HG03354 (cell line): ENCODE measurements around the gene ABHD8.

Source experiments
- ATAC-seq: cut with Tn5 transposase; IDR thresholded peaks from one replicate; pipeline ENCODE4 v1.9.1; 2021; ENCODE audit warnings: mild to moderate bottlenecking; ENCODE audit not compliant: unreplicated experiment, poor library complexity, severe bottlenecking

Gene ABHD8

GRCh38 chr19:17246681-17247425, 56.4 kb downstream of the ABHD8 start:
- ATAC-seq = no peak

DNA sequence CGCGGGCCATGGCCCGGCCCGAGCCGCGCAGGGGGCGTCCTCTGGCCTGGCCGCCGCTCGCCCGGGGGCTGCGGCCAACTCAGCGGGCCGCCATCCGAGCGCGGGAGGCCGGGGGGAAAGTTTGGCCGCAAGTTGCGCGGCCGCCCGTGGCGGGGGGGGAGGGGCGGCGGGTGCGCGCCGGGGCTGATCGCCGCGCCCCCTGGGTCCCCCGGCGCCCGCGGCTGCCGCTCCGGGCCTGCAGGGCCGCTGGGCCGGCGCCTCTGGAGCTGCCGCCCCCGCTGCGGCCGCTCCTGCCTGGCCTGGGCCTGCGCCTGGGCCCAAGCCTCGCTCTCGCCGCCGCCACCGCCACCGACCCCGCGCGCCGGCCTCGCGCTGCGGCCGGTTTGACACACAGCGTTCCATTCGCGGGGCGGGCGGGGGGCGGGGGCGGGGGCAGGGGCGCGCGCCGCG, 57.7 kb downstream of the ABHD8 start, which contains the start of gene NR2F6:
TSS of gene NR2F6 (minus strand) at position 385 of the 450 bp plus-strand sequence. CDS start 699 bp downstream, outside the sequence.
- ATAC-seq = peak; percentile 17

DNA sequence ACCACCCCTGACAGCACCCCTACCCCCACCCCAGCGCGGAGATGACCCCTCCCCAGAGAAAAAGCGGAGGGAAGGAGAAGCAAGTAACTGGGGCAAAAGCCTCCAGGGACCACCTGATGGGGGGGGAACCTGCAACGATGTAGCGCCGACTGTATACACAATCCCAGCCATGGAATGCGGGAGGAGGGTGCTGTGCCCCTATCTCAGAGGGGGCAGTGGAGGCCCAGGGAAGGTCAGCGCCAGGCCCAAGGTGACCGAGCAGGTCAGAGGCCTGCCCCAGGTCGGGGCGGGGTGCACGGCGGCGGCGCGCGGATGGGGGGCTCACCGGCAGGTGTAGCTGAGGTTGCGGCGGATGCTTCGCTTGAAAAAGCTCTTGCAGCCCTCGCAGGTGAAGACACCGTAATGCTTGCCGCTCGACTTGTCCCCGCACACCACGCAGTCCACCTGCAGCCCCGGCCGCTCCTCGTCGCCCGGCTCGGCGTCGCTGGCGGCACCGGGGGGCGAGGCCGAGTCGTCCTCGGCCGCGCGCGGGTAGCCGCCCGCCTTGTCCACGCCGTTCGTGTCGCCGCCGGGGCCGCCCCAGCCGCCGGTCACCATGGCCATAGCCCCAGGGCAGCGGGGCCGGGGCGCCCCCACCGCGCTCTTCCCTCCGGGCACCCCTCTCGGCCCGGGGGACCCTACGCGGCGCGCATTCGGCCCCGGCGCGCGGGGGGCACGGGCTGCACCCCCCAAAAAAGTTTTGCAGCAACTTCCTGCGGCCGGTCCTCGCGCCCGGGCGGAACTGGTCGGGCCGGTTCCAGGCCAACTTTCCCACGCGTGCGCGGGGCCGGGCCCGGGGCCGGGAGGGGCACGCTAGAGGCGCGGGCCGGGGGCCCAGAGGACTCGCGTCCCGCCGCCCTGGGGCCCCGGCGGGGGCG, 58.3 kb downstream of the ABHD8 start:
- ATAC-seq = peak; percentile 15

GRCh38 chr19:17243830-17244617, 59.2 kb downstream of the ABHD8 start:
- no peak for ATAC-seq

DNA sequence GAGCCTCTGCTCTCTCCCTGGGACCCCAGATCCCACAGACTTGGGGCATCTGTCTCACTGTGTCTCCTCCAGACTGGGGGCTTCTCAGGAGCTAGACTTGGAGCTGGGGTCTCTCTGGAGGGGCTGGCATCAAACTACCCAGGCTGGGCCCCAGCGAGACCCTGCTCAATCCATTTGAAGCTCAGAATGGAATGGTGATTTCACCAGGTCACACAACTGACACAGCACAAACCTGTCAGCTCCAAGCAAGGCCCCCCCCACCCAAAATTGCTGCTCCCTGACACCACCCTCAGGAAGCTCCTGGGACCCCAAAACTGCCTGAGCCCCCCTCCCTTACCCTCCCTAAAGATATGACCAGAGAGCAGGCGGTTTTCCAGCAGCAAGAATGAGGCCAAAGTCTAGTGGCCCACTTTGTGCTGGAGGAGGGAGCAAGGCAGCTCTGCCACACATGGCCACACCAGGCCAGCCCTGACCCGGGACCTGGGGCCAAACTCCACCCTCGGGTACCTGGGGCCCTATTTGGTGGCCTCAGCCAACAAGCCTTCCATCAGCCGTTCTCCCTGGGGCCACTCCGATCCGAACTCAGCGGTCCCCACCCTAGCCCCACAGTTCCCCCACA, 59.9 kb downstream of the ABHD8 start:
- no peak for ATAC-seq

DNA sequence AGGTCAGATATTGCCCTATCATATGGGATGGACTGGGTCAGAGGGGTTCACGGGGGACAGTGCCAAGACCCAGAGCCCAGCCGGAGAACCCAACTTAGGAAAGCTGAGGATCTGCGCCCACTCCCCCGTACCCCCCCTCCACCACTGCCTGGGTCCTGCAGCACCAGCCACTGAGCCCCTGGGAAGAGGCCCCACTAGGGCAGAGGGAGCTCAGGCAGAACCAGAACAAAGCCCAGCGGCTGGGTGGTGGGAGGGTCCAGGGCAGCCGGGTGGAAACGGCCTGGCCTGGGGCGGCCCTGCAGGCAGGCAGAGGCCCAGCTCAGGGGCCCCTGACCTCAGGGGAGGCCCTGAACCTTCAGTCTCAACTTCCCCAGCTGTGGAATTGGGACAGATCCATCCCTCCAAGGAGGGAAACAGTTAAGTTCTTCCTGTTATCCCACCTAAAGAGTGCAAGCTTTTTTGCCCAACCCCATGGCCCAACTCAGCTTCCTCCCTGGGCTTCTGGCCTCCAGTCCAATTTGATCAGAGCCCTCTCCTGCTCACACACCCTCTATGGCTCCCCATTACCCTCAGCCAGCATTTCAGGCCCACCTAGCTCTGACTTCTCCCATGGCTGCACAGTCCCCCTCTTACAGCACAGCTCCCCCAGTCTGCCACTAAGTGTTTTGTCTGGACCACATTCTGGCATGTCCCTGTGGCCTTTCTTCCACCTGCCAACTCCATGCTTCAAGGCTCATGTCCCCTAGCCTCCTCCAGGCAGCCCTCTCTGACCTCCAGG, 60.6 kb downstream of the ABHD8 start:
- ATAC-seq = no peak
